Fibroblast of peridontal ligament (primary cell): ENCODE measurements around the gene BRME1.
A peak's percentile ranks its signal among the peaks of the same experiment; 100 is the strongest.
"Not testable (repeated sequence)": the region's sequence is repeated elsewhere in the genome, so short reads cannot be mapped to it uniquely, and the experiment has no call there.

Experiments used
- DNase-seq: peaks from one replicate; pipeline ENCODE4 v3.0.0-alpha.2; 2010; ENCODE audit errors: extremely low read depth

The BRME1 gene

DNA sequence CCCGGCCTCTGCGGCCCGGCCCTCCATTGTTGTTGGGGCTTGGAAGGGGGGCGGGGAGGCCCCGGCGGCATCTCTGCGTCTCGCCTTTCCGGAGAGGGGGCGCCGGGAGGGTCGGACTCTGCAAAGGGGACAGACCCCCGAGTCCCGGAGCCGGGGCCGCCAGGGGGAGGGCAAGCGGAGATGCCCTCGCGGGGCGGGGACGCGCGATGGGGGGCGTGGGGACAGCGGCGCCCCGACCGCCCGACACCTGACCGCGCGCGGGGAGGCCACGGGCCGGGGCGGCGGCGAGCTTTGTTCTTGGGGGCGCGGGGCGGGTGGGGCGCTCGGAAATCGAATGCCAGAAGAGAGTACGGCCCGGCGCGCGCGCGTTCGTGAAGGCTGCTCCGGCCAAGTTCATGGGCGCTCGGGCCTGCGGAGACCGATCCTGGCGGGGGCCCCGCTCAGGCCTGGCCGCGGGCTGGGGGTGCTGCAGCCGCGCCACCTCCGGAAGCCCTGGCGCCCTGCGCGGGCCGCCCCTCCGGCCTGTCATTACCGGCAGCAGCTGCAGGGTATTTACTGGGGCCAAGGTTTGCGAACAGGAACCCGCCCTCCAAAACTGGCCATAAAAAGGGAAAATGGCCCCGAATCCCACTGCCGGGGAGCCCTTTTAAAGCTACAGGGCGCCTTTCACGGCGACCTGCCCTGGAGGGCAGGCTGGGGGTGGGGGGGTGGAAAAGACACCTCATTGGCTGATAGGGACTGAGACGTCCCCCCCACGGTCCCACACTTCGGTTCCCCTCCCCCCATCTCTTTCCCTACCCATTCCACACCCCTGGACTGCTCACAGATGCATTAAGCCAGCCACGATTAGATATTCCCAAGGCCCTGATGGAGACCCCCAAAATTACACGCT is 40.1 kb downstream of the BRME1 start:
- DNase-seq: no peak

DNA sequence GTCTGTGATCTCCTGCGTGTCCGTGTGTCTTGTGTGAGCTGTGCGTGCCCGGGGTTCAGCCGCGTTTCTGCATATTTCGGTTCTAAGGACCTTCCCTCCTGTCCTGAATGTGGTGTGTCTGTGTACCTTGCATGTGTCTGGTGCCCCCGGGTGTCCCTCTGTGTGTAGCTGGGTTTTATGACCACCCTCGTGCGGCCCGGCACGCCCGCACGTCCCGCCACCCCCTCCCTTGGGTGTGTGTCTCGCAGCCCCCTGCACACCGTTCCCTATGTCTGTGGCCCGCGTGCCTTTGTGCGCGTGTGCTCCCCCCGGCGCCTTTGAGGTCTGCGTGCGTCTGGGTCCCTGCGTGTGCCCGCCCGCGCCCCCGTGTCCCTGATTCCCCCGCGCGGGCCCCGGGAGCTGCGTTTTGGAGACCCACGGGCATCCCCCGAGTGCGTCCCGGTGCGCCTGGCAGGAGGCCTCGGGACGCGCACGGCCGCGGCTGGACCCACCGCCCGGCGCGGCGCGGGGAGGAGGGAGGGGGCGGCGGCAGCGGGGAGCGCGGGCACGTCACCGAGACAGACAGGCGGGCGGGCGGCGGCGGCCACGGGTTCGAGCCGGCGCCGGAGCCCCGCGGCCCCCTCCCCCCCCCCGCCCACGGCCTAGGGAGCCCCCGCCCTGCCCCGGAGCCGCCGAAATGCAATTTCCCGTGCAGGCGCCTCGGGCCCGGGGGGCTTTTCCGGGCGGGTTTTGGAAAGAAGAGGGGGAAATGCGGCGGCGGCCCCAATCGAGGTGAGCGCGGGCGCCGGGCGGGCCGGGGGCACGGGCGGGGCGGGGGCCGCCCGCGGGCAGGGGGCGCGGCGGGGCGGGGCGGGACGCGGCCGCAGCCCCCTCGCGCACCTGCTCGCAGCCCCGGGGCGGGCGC is 41.0 kb downstream of the BRME1 start:
- DNase-seq: no peak

DNA sequence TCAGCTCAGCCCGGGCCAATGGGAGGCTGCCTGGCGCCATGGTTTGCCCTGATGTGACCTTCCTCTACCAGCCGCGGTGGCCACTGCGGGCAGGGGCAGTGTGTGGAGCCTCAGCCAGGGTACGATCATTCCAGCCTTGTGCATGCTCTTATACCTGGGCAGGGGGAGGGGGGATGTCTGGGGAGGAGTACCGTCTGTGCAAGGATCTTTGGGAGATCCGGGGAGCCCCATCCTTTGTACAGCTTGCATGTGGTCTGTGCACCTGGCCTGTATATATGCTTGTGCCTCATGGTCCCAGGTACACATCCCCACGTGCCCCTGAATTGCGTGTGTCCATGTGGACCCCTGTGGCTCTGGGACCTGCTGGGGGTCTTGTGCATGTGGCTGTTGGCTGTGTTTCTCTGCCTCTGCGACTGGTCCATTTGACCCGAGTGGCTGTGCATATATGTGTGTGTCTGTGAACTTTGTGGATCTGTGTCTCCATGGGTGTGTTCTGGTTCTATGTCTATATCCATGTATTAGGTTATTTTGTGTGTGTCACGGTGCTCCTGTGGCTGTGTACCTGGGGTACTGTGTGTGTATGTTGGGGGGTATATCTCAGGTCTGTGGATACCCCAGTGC is 41.8 kb downstream of the BRME1 start:
- DNase-seq: no peak

DNA sequence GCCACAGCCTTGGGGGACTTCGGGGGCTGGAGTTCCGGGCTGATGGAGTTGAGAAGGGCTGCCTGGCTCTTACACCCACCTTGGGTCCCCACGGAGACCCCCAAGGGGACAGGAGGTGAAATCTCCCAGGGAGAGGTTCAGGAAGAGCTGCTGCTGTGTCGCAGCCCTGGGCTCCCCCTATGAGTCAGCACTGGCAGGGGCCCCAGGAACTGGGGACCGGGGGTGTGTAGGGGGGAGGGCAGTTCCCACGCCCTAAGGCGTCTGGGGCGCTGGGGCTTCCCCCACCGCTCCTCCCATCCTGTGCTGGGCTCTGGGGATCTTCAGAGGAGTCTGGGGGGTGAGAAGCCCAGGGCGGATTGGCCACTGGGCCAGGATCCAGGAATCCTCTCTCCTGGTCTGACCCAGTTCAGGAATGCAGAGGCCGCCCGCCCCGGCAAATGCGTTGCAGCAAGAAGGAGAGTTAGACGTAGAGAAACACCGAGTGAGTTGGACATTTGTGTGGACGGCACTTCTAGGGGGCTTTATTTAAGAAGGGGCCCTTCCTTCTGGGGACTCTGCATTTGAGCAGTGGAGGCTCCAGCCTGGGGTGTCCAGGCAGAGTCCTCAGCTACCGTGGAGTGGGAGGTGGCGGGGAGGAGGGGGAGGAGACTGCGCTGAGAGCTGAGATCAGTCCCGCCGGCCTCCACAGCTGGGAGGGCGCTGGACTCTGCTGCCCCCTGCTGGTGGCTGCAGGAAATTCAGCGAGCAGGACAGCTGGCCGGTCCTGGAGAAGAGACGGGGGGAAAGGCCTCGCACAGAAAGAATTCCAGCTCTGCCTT is 44.0 kb downstream of the BRME1 start:
- DNase-seq: peak; percentile 86

DNA sequence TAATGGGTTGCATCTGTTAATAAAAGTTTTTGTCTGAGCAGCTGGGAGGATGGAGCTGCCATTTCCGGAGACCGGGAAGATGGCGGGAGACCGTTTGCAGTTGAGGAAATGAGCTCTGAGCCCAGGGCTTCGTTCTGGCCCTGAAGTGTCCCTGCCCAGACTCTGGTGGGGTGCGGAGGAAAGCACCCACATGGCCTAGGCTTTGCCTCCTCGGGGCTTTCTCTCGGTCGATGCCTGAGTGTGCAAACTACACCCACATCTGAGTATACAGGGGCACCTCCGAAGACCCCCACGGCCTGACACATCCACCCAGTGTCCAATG is 44.6 kb downstream of the BRME1 start:
- no peak for DNase-seq

DNA sequence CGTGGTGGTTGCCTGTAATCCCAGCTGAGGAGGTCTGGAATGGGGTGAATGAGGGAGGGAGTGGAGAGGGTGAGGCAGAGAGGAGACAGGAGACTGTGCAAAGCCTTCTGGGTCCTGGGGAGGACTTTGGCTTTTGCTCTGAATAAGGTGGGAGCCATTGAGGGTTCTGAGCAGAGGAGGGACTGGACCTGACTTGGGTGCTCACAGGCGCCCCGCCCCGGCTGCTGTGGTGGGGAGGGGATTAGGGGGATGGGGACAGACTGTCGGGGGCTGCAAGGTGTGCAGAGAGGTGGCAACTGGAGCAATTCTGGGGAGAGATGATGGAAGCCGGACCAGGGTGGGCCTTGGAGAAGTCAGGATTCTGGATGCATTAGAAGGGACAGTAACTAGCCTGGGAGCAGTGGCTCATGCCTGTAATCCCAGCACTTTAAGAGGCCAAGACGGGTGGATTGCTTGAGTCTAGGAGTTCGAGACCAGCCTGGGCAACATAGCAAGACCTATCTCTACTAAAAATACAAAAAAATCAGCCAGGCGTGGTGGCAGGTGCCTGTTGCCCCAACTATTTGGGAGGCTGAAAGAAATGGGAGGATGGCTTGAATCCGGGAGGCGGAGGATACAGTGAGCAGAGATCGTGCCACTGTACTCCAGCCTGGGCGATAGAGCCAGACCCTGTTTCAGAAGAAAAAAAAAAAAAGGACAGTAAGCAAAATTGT is 45.1 kb downstream of the BRME1 start:
- no peak for DNase-seq

DNA sequence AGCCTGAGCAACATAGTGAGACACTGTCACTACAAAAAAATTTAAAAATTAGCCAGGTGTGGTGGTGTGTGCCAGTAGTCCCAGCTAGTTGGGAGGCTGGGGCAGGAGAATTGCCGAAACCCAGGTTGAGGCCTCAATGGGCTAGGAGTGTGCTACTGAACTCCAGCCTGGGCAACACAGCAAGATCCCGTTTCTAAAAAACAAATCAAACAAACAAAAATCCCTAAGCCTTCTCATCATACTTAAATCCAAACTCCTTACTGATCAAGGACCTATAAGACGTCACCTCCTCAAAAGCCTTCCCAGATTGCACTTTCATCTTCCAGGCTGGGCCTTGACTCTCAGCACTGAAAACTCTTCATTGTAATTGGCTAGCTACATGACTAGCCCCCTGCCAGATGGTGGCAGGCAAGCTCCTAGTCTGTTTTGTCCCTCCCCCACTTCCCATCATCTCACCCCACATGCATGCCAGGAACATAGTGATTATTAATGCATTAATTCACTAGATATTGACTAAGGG is 46.5 kb downstream of the BRME1 start:
- no peak for DNase-seq

DNA sequence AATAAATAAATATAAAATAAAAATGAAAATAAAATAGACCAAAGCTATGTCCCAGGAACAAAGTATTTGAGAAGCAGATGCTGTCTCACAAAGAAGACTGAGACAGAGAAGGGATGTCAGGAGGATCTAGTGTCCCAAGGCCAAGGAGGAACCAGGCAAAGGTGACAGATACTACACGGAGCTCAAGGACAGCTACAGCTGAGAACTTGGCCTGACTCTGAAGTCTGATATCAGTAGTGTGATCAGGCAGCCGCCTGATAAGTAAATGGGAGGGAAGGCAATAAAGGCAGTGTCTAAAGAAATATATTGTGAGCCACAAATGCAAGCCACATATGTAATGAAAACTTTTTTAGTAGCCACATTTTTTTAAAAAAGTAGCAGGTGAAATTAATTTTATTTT is 49.4 kb downstream of the BRME1 start:
- DNase-seq: no peak

DNA sequence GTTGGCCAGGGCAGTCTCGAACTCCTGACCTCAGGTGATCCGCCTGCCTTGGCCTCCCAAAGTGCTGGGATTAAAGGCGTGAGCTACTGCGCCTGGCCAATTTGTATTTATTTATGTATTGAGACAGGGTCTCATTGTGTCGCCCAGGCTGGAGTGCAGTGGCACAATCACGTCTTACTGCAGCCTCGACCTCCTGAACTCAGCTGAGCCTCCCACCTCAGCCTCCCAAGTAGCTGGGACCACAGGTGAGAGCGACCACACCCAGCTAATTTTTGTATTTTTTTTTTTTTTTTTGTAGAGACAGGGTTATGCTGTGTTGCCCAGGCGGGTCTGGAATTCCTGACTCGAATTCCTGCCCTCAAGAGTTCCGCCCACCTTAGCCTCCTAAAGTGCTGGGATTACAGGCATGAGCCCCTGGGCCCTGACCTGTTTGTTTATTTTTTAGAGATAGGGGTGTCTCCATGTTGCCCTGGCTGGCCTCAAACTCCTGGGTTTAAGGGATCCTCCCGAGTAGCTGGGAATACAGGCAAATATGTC is 53.7 kb downstream of the BRME1 start:
- not testable (repeated sequence) for DNase-seq

DNA sequence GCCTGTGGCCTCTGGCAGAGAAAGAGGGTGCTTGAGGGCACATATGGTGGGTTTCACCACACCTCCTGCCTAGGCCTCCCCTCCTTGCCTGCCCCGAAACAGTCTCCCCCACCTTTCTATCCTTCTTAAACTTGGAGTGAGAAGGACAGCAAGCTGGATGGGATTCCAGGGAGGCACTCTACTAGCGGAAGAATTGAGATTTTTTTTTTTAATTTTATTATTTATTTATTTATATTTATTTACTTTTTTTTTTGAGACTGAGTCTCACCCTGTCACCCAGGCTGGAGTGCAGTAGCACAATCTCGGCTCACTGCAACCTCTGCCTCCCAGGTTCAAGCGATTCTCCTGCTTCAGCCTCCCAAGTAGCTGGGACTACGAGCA is 54.2 kb downstream of the BRME1 start:
- not testable (repeated sequence) for DNase-seq

DNA sequence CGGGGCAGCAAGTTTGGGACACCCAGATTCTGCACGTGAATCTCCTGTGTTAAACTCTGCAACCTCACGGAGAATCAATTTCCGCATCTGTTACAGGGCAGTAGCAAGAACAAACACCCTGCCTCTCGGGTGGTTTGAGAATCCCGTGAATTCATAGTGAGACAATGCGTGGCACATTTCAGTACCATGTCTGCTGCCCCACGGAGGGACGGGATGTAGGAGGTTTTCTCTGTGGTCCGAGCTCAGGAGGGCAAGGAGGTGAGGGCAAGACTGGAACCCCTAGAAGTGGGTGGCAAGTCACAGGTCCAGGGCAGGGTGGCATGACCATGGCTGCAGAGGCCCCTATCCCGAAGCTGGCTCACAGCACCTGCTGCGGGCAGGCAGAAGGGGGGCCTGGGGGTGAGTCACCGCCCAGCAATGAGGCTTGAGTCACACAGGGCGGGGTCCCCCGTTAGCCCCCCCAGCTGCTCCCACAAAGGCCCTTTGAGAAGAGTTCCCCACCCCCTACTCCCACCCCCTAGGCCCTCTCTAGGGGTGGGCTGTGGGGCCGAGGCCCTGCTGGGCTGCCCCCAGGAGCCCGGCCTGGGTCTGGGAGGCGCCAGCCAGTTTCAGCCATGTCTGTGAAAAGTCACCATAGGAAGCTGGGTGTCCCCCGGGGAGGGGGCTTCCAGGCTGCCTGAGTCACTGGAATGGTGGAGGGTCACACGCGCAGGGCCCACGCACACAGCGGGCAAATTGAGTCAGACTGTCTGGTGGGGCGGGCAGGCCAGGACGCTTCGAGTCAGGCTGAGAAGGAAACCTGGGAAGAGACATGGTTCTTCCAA is 54.8 kb downstream of the BRME1 start:
- DNase-seq: peak; percentile 89

DNA sequence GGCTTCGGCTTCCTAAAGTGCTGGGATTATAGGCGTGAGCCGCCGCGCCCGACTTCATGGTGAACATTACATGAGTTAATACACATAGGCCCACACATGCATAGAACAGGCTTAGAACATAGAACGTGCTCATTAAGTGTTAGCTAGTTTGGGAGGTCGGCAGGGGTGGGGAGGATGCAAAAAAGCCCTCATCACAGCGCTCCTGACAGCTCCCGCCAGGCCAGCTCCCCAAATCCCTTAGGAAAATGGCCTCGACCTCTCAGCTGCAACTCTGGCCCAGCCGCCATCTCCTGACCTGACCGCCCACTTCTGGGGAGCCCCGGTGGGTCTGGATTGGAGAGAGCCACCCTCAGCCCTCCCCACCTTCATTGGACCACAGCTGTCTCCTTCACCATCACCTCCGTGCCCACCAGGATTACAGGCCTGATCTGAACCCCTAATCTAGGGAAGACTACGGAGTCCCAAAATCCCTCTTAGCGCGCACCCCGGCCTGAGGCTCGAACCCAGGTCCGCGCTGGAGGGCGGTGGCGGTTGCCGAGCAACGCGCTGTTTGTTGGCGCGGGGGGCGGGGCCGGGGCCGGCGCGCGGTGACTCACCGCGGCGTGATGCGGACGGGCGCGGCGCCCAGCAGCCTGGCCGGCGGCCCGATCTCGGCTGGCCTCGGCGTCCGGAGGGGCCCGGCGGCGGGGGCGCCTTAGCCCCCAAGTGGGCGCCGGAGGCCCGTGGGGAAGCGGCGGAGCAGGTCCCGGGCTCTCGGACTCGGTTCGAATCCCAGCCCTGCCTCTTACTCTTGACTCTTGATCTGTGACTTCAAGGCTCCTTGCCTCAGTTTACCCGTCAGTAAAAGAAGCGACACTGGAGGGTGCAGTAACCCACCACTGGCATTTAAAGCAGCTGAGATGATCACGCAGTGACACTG is 55.7 kb downstream of the BRME1 start:
- peak; percentile 65 for DNase-seq

DNA sequence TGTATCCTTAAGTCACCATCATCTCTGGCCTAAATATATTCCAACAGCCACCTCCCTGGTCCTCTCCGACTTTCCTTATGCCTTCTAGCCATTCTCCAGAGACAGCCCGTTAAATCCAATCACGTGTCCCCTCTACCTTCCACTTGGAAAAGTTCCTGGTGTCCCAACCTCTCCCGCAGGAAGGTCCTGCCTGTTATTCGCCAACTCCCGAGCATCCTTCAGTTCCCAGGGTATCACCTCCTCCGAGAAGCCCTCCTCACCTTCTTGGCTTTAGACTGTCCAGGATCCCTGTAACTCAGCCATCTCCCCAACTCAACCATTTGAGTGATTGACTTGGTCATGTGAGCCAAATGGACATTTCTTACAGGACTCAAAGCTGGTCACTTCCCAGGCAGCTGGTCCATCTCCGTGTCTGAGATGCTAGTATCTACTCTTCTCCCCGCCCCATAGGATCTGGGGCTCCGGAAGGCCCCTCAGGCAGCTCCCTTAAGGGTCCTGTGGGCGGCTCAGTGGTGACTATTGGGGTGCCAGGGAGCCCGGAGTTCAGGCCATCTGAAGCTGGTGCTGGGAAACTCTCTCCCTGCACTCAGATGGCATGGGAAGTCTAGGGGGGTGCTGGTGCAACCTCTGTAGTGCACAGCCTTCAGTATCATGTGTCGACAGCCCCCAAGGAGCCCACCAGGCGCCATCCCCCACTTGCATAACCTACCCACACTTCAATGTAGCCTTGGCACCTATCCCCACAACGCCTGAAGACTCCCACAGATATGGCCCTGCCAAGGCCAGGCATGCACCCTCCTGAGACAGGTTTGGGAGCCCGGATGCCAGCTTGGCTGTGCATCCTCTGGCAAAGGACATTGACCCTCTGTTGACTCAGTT is 56.9 kb downstream of the BRME1 start:
- no peak for DNase-seq

DNA sequence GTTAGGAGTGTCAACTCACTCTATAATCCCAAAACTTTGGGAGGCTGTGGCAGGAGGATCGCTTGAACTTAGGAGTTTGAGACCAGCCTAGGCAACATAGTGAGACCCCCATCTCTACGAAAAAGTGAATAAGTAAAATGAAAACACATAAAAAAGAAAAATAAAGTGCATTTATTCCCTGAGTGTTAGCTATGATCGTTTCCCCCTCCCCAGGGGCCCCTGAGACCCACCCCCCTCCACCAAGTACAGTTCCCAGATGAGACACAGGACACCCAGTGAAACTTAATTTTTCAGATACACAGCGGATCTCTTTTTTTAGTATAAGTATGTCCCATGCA is 57.6 kb downstream of the BRME1 start:
- DNase-seq: no peak

DNA sequence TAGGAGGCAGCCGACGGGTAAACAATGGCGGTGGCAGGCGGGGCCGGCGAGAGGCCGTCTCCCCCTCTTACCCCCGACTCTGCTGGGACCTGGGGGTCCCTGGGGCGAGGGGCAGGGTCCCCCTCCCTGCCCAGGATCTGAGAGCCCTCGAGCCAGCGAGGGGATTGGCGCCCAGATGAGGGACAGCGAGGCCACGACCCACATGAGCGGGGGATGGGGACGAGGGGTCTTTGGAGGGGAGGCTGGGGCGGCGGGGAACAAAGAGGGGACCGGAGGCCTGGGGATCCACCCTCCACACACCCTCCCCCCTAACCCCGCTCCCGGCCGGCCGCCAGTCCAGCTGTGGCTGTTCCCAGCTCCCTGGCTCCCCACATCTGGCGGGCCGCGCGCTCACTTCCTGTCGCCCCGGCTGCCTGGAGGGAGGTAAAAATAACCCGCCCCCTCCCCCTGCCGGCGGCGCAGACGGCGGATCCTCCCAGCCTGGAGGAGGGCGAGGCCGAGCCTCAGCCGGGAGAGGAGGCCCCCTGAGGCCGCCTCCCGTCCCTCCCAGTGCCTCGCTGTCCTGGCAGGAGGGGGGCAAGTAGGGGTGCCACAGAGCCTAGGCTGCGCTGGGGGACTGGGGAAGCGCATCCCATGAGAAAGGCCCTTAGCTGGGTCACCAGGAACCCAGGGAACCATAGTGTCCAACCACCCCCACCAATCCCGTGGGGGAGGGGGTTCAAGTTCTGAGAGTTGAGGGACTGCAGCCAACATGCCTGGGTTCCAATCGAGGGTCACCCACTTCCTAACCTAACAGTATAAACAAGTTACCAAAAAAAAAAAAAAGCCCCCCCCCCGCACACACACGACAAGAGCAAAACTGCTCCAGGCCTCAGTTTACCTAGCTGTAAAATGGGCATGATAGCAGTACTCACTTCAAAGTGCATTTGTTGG is 58.2 kb downstream of the BRME1 start:
- peak; percentile 86 for DNase-seq
